Endodermal cell (in vitro differentiated cells): ENCODE data around the gene USP13. TPM values are rescaled to one million over a fixed set of nuclear protein-coding genes. Genes with fewer than 3 reads are reported as not detected.

ENCODE experiments used
- DNase-seq: peaks from one replicate; pipeline ENCODE4 v3.0.0-alpha.2; 2017
- H3K27ac ChIP-seq: 2 replicates; pipeline ENCODE4 v1.5.1; 2013; ENCODE audit warnings: mild to moderate bottlenecking, low read depth, low read length, moderate library complexity
- H3K27me3 ChIP-seq: 2 replicates; pipeline ENCODE4 v1.6.1; 2013; ENCODE audit warnings: mild to moderate bottlenecking, low read length, moderate library complexity; ENCODE audit not compliant: insufficient read depth, control insufficient read depth, poor library complexity, severe bottlenecking
- H3K36me3 ChIP-seq: 2 replicates; pipeline ENCODE4 v1.7.0; 2013; ENCODE audit warnings: mild to moderate bottlenecking, low read length, moderate library complexity; ENCODE audit not compliant: control insufficient read depth, insufficient read depth
- H3K4me1 ChIP-seq: one replicate; pipeline ENCODE4 v1.7.0; 2013; ENCODE audit warnings: low read length; ENCODE audit not compliant: control insufficient read depth, insufficient read depth
- H3K4me3 ChIP-seq: 2 replicates; pipeline ENCODE4 v1.5.1; 2013; ENCODE audit warnings: mild to moderate bottlenecking, low read length, moderate library complexity
- H3K9ac ChIP-seq: 2 replicates; pipeline ENCODE4 v1.6.1; 2013; ENCODE audit warnings: mild to moderate bottlenecking, low read length, moderate library complexity; ENCODE audit not compliant: poor library complexity, severe bottlenecking; ENCODE audit errors: extremely low read depth
- H3K9me3 ChIP-seq: 2 replicates; pipeline ENCODE4 v1.6.1; 2013; ENCODE audit warnings: mild to moderate bottlenecking, low read length, moderate library complexity; ENCODE audit not compliant: control insufficient read depth
- H3K27ac Mint-ChIP-seq: 2 replicates; pipeline ENCODE4 v1.8.0; 2020; ENCODE audit warnings: mixed read lengths
- H3K27me3 Mint-ChIP-seq: 2 replicates; pipeline ENCODE4 v1.8.0; 2021; ENCODE audit warnings: mild to moderate bottlenecking, mixed read lengths; ENCODE audit not compliant: insufficient read depth
- H3K36me3 Mint-ChIP-seq: 2 replicates; pipeline ENCODE4 v1.8.0; 2020; ENCODE audit warnings: low read depth, mixed read lengths
- H3K4me1 Mint-ChIP-seq: 2 replicates; pipeline ENCODE4 v1.8.0; 2020; ENCODE audit warnings: mixed read lengths
- H3K4me3 Mint-ChIP-seq: 2 replicates; pipeline ENCODE4 v1.8.0; 2020; ENCODE audit warnings: mild to moderate bottlenecking, moderate library complexity, mixed read lengths
- H3K9me3 Mint-ChIP-seq: 2 replicates; pipeline ENCODE4 v1.8.0; 2020; ENCODE audit warnings: mild to moderate bottlenecking, mixed read lengths
- WGBS, 2 experiments: methylation state at CpG; one replicate each; pipeline versions ENCODE4 v1.1.5 to v1.1.7; 2013; ENCODE audit warnings: missing lambda C conversion rate in 2 of 2, mixed read lengths in 1 of 2; ENCODE audit not compliant: insufficient coverage in 1 of 2, insufficient read length in 1 of 2; 5-methylcytosine and 5-hydroxymethylcytosine counted together
- total RNA-seq, 2 donors: library from RNA; stranded (reverse); fragmentation: NEBNext Ultra II Directional in 1 of 2; extraction: Animal tissue kit (Norgen Biotek cat#: 25700) in 1 of 2; gene quantifications; 2 replicates in 1 of 2; 3 replicates in 1 of 2; pipeline ENCODE4 v1.2.1, GENCODE V29; 2021
- TF ChIP-seq, protein P1 (sequence below): fragments of 200-600 bp; sonication (generic); conservative IDR thresholded peaks from 2 replicates; pipeline ENCODE4 v1.5.0; 2021; ENCODE audit warnings: antibody characterized with exemption, mild to moderate bottlenecking

The USP13 gene
- total RNA-seq, 2 donors from 2014 or later: 24.7 to 25.5 TPM

DNA sequence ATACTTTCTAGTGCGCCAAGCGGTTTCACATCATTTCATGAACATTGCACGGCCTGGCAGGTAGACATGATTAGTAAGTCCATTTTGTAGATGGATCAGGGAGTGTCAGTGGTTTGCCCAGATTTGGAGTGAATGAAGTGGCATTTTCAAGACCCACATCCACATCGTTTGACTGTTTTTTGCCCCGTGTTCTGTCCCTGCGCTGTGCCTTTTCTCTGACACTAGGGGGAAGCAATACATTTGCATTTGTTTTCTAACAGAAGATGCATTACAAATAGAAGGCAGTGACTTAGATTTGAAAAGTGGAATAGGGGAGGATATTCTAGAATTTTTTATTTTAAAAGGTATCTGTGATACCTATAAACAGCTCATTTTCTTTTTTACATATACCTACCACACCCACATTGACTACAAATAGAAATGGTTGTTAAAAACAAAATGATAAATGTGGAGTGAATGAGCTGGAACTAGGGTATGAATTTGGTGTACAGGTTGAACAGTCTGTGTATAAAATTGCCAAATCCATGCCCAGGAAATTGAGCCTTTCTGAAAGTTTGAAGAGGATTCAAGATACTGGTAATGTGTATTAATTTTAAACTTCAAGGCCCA, 98.0 kb downstream of the USP13 start:
- Mint-ChIP-seq H3K36me3 (peaks cover 21% of the 10 kb centered on the region), H3K9me3 (no peaks in the 10 kb centered on the region), H3K27me3 (no peaks in the 10 kb centered on the region), H3K4me1 (peaks cover 10% of the 10 kb centered on the region), H3K4me3 (no peak overlapping the region), H3K27ac (no peak overlapping the region)
- WGBS, 2 experiments: 77 to 80% methylated on average over 2 to 6 of the region's 6 CpGs
- Histone ChIP-seq H3K27ac (no peak overlapping the region), H3K4me1 (no peaks in the 10 kb centered on the region), H3K27me3 (no peaks in the 10 kb centered on the region), H3K4me3 (no peak overlapping the region), H3K9ac (no peak overlapping the region), H3K9me3 (no peaks in the 10 kb centered on the region), H3K36me3 (peaks cover 20% of the 10 kb centered on the region)
- TF ChIP-seq, protein P1, sequence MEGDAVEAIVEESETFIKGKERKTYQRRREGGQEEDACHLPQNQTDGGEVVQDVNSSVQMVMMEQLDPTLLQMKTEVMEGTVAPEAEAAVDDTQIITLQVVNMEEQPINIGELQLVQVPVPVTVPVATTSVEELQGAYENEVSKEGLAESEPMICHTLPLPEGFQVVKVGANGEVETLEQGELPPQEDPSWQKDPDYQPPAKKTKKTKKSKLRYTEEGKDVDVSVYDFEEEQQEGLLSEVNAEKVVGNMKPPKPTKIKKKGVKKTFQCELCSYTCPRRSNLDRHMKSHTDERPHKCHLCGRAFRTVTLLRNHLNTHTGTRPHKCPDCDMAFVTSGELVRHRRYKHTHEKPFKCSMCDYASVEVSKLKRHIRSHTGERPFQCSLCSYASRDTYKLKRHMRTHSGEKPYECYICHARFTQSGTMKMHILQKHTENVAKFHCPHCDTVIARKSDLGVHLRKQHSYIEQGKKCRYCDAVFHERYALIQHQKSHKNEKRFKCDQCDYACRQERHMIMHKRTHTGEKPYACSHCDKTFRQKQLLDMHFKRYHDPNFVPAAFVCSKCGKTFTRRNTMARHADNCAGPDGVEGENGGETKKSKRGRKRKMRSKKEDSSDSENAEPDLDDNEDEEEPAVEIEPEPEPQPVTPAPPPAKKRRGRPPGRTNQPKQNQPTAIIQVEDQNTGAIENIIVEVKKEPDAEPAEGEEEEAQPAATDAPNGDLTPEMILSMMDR: peak; percentile 76
- DNase-seq: no peak

DNA sequence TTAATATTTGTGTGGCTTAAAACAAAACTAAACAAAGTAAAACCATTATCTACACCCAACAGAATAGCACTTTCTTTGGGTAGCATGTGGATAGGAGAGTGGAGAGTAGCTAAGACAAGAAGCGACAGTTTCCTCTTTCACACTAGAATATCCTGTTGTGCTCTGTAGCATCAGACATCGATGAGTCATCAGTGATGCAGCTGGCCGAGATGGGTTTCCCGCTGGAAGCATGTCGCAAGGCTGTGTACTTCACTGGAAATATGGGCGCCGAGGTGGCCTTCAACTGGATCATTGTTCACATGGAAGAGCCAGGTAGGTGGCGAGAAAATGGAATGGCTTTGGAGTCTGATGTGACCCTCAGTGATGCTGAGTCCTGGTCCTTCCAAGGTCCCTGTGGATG, 108.1 kb downstream of the USP13 start:
- Histone ChIP-seq H3K9ac (no peak overlapping the region), H3K9me3 (peaks cover 4% of the 10 kb centered on the region), H3K36me3 (peaks cover 37% of the 10 kb centered on the region), H3K4me3 (no peak overlapping the region), H3K4me1 (no peaks in the 10 kb centered on the region), H3K27me3 (no peaks in the 10 kb centered on the region), H3K27ac (no peak overlapping the region)
- TF ChIP-seq, protein P1: no peak
- Mint-ChIP-seq H3K36me3 (peaks cover 75% of the 10 kb centered on the region), H3K4me1 (no peaks in the 10 kb centered on the region), H3K27ac (no peak overlapping the region), H3K9me3 (no peaks in the 10 kb centered on the region), H3K27me3 (no peaks in the 10 kb centered on the region), H3K4me3 (no peak overlapping the region)
- no peak for DNase-seq
- 95% methylated on average over 7 to 8 of the region's 8 CpGs for WGBS, 2 experiments

DNA sequence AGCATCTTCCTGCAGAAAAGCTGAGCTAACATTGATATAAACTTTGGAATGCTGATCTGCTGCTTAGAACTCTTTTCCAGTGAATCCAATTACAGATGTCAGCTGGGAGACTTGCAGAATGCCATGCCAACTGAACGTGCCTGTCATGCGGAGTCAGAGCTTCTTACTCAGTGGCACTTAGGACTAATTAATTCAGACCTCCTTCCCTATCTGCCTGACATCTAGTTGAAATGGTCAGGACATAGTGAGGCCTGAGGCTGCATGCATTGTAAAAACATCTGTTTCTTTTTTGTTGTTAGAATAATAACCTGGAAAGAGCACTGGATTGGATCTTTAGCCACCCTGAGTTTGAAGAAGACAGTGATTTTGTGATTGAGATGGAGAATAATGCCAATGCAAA, 112.6 kb downstream of the USP13 start:
- no peaks in the 10 kb centered on the region for H3K27me3 Mint-ChIP-seq
- Histone ChIP-seq H3K9me3 (no peaks in the 10 kb centered on the region), H3K27me3 (no peaks in the 10 kb centered on the region), H3K36me3 (peaks cover 35% of the 10 kb centered on the region), H3K4me3 (no peak overlapping the region), H3K4me1 (no peaks in the 10 kb centered on the region), H3K9ac (no peak overlapping the region), H3K27ac (no peak overlapping the region)
- no peak overlapping the region for H3K4me3 Mint-ChIP-seq
- 79 to 90% methylated on average over 2 of the region's 2 CpGs for WGBS, 2 experiments
- TF ChIP-seq, protein P1: no peak
- peaks cover 3% of the 10 kb centered on the region for H3K4me1 Mint-ChIP-seq
- H3K27ac Mint-ChIP-seq: no peak overlapping the region
- no peak for DNase-seq
- H3K9me3 Mint-ChIP-seq: no peaks in the 10 kb centered on the region
- peaks cover 55% of the 10 kb centered on the region for H3K36me3 Mint-ChIP-seq
